Endothelial cell of umbilical vein (primary cell): ENCODE results near the gene MRPL17. TPM values are rescaled to one million over a fixed set of nuclear protein-coding genes. Genes with fewer than 3 reads are reported as not detected.

ENCODE experiments used
- BruUV-seq: library from RNA; stranded (reverse); fragments of 400-500 nt; replicated peaks from 2 replicates; lab custom pipeline; 2021; lab: Mats Ljungman, UMichigan
- CTCF ChIA-PET: fragments of 300-600, 350-600 bp; sonication (Branson Sonifier 250); formaldehyde crosslinking; loops from one replicate; lab custom pipeline; 2021; ENCODE audit warnings: antibody characterized with exemption, inconsistent platforms; lab: Charles Lee
- POLR2A ChIA-PET: fragments of 300-600, 350-600 bp; sonication (Branson Sonifier 250); formaldehyde crosslinking; loops from one replicate; lab custom pipeline; 2021; ENCODE audit warnings: antibody characterized with exemption, inconsistent platforms; lab: Charles Lee
- DNase-seq: peaks from one replicate; pipeline ENCODE4 v3.0.0-alpha.2; 2011; ENCODE audit warnings: low read depth, low spot score
- FAIRE-seq: peaks from 2 replicates; lab custom pipeline; 2011; peaks lifted over from hg19 to GRCh38; lab: Jason Lieb, UNC
- H2AFZ ChIP-seq: 2 replicates; pipeline ENCODE4 v1.6.0; 2012; ENCODE audit warnings: low read depth, low read length, control low read depth, inconsistent platforms
- H3K27ac ChIP-seq: 2 replicates; pipeline ENCODE4 v1.5.1; 2011; ENCODE audit warnings: low read depth, mild to moderate bottlenecking, control low read depth, low read length, moderate library complexity; ENCODE audit not compliant: insufficient read depth
- H3K27me3 ChIP-seq, 2 experiments: 2 replicates each; pipeline versions ENCODE4 v1.6.0 to v1.6.1; 2011; ENCODE audit warnings: low read length in 2 of 2, mixed read lengths in 1 of 2; ENCODE audit not compliant: control insufficient read depth in 2 of 2, insufficient read depth in 2 of 2
- H3K36me3 ChIP-seq, 2 experiments: 2 replicates in 1 of 2; 3 replicates in 1 of 2; pipeline ENCODE4 v1.5.1; 2011; ENCODE audit warnings: low read length in 2 of 2, mild to moderate bottlenecking in 1 of 2, moderate library complexity in 1 of 2; ENCODE audit not compliant: control insufficient read depth in 2 of 2, insufficient read depth in 2 of 2; ENCODE audit errors: extremely low read depth in 1 of 2
- H3K4me1 ChIP-seq: 3 replicates; pipeline ENCODE4 v1.5.1; 2011; ENCODE audit warnings: mild to moderate bottlenecking, low read length; ENCODE audit not compliant: control insufficient read depth, insufficient read depth; ENCODE audit errors: extremely low read depth
- H3K4me2 ChIP-seq: 2 replicates; pipeline ENCODE4 v1.6.1; 2011; ENCODE audit warnings: low read length, control low read depth, mixed read lengths; ENCODE audit not compliant: insufficient read depth
- H3K4me3 ChIP-seq, 3 experiments: fragments of 200-600 bp in 1 of 3; sonication (generic), shearing (Covaris generic) in 1 of 3; replicated peaks in 1 of 3; 2 replicates each; pipeline ENCODE4 v1.5.1; 2011 to 2016; ENCODE audit warnings: control low read depth in 3 of 3, low read length in 3 of 3, mild to moderate bottlenecking in 2 of 3, inconsistent platforms in 1 of 3, low read depth in 1 of 3, moderate library complexity in 1 of 3; ENCODE audit not compliant: insufficient read depth in 1 of 3
- H3K79me2 ChIP-seq: 2 replicates; pipeline ENCODE4 v1.6.0; 2012; ENCODE audit warnings: low read length, inconsistent platforms; ENCODE audit not compliant: control insufficient read depth, insufficient read depth
- H3K9ac ChIP-seq: replicated peaks from 2 replicates; pipeline ENCODE3; 2011; ENCODE audit warnings: low read length, control low read depth; ENCODE audit not compliant: insufficient read depth; ENCODE audit errors: extremely low read depth
- H3K9me1 ChIP-seq: replicated peaks from 3 replicates; pipeline ENCODE4 v1.6.0; 2011; ENCODE audit warnings: mild to moderate bottlenecking, low read length; ENCODE audit not compliant: control insufficient read depth, insufficient read depth; ENCODE audit errors: extremely low read depth
- H3K9me3 ChIP-seq: replicated peaks from 2 replicates; pipeline ENCODE4 v1.5.1; 2012; ENCODE audit warnings: low read length, inconsistent platforms; ENCODE audit not compliant: control insufficient read depth, insufficient read depth
- H4K20me1 ChIP-seq: replicated peaks from 2 replicates; pipeline ENCODE3; 2011; ENCODE audit warnings: mild to moderate bottlenecking, low read length; ENCODE audit not compliant: control insufficient read depth, insufficient read depth; ENCODE audit errors: extremely low read depth
- CTCF ChIP-seq, 2 donors: IDR thresholded peaks; 1 replicate in 1 of 2; 2 replicates in 1 of 2; pipeline ENCODE4 v1.5.1; 2011; ENCODE audit warnings: low read length in 2 of 2, mild to moderate bottlenecking in 2 of 2, moderate library complexity in 2 of 2, control low read depth in 1 of 2, inconsistent platforms in 1 of 2, low read depth in 1 of 2; ENCODE audit not compliant: insufficient read depth in 1 of 2; ENCODE audit errors: extremely low read depth in 1 of 2
- EZH2 ChIP-seq: IDR thresholded peaks from 2 replicates; pipeline ENCODE4 v1.6.1; 2012; ENCODE audit warnings: borderline replicate concordance, low read depth, mild to moderate bottlenecking, moderate library complexity, low read length, inconsistent platforms; ENCODE audit not compliant: severe bottlenecking
- FOS ChIP-seq: IDR thresholded peaks from 2 replicates; pipeline ENCODE4 v1.6.1; 2011; ENCODE audit warnings: mild to moderate bottlenecking, low read length, moderate library complexity, borderline replicate concordance; ENCODE audit not compliant: insufficient read depth
- GATA2 ChIP-seq: IDR thresholded peaks from 2 replicates; pipeline ENCODE4 v1.7.0; 2011; ENCODE audit warnings: low read depth, mild to moderate bottlenecking, moderate library complexity, mixed read lengths, low read length; ENCODE audit not compliant: insufficient read length, insufficient read depth
- JUN ChIP-seq: IDR thresholded peaks from 2 replicates; pipeline ENCODE4 v1.6.1; 2011; ENCODE audit warnings: borderline replicate concordance, low read depth; ENCODE audit not compliant: insufficient read length, insufficient read depth
- MAX ChIP-seq: IDR thresholded peaks from 2 replicates; pipeline ENCODE4 v1.6.1; 2011; ENCODE audit not compliant: insufficient read depth, insufficient read length
- MYC ChIP-seq: IDR thresholded peaks from one replicate; pipeline ENCODE4 v1.6.1; 2011; ENCODE audit warnings: mild to moderate bottlenecking, low read depth, low read length
- POLR2A ChIP-seq: IDR thresholded peaks from 2 replicates; pipeline ENCODE4 v1.6.1; 2012; ENCODE audit warnings: low read depth, mild to moderate bottlenecking, control low read depth, low read length
- POLR2AphosphoS5 ChIP-seq: IDR thresholded peaks from 2 replicates; pipeline ENCODE4 v1.6.1; 2012; ENCODE audit warnings: low read depth, mild to moderate bottlenecking, control low read depth, low read length, moderate library complexity; ENCODE audit not compliant: insufficient read depth
- dilution Hi-C: fragments of 300-500 bp; cut with MboI; formaldehyde crosslinking; loops from one replicate; pipeline ENCODE4 v1.15.0; 2019; ENCODE audit warnings: low sequenced_read_pairs; ENCODE audit not compliant: extremely low pct_ligation_motif_present
- intact Hi-C: fragments of 100-400 bp; cut with micrococcal nuclease; formaldehyde crosslinking; loops from one replicate; pipeline ENCODE4 v1.10.0; 2022
- polyA plus RNA-seq, 4 experiments: library from polyadenylated mRNA; depleted of rRNA in 3 of 4; stranded (reverse) in 3 of 4; unstranded in 1 of 4; fragments of >200 nt; gene quantifications; 2 replicates each; pipeline versions ENCODE4 v1.2.1 to v1.2.3, GENCODE V29; 2011 to 2012; ENCODE audit warnings: missing spikeins in 1 of 4
- total RNA-seq: library from RNA; stranded (reverse); gene quantifications from 2 replicates; pipeline ENCODE4 v1.2.3, GENCODE V29; 2021

The MRPL17 gene
- total and polyA plus RNA-seq, 2 donors (not counting 3 experiments of a cell fraction or from before 2014, with no cell fraction given), result 67.6 to 87.2 TPM

- Histone ChIP-seq H4K20me1 (no peaks in the 10 kb centered on the region), H3K4me3 (no peak overlapping the region), H3K27me3 (no peaks in the 10 kb centered on the region), H3K4me1 (peaks cover 37% of the 10 kb centered on the region), H3K9ac (peak overlapping the region; percentile 58), H3K9me1 (no peaks in the 10 kb centered on the region), H2AFZ (peak overlapping the region; percentile 13), H3K27ac (peak overlapping the region; percentile 84), H3K36me3 (peaks cover 0 to 2% of the 10 kb centered on the region in 2 experiments), H3K4me2 (peak overlapping the region; percentile 61), H3K79me2 (peaks cover 4% of the 10 kb centered on the region), H3K9me3 (no peaks in the 10 kb centered on the region)
- FAIRE-seq (peak; percentile 92), DNase-seq (peak; percentile 74)
- POLR2A ChIA-PET, result interaction anchor here (2.3 kb wide), 1 partner anchor 10 kb away, joined by 11 read pairs; no protein-coding TSS in a partner anchor
- no peak for TF ChIP-seq GATA2
- TF ChIP-seq FOS, result no peak
- peak; percentile 24 for TF ChIP-seq JUN
- peak; percentile 85 for TF ChIP-seq MAX
- TF ChIP-seq MYC, result peak; percentile 92
- peak; percentile 68 for TF ChIP-seq POLR2A
- peak; percentile 97 for TF ChIP-seq POLR2AphosphoS5
- CTCF ChIA-PET, result interaction anchor here (1.0 to 2.4 kb wide), 4 partner anchors 10 to 60 kb away, joined by 3 to 19 read pairs (median 12); no protein-coding TSS in a partner anchor
- no TSS peak for BruUV-seq
- dilution Hi-C loops, result no loop called here
- intact Hi-C loops, result loop anchor here (1.0 kb wide), 5 partner anchors 9 to 37 kb away; partner anchors contain the start of genes DCHS1, MRPL17 and TPP1
Observed at GRCh38 chr11:6646071-6646470, 37.1 kb downstream of the MRPL17 start.

- dilution Hi-C loops (no loop called here), intact Hi-C loops (no loop called here)
- H3K4me3 ChIP-seq, result no peak overlapping the region
- peaks cover 38% of the 10 kb centered on the region for H3K4me1 ChIP-seq
- TF ChIP-seq MYC, result no peak
- no peak for TF ChIP-seq EZH2
- TF ChIP-seq FOS, result no peak
- no peak for TF ChIP-seq GATA2
- TF ChIP-seq JUN, result no peak
- TF ChIP-seq CTCF (IDR thresholded peaks at IDR 0.05; ENCODE audit: extremely low read depth in 1 of 2, insufficient read depth in 1 of 2, low read depth in 1 of 2, low read length in 2 of 2), result no peak
- TF ChIP-seq MAX, result no peak
- no peak for TF ChIP-seq POLR2AphosphoS5
- no peak for TF ChIP-seq POLR2A
- no peaks in the 10 kb centered on the region for H3K9me3 ChIP-seq
- no peak overlapping the region for H3K4me2 ChIP-seq
- FAIRE-seq (peak; percentile 65), DNase-seq (no peak)
- peaks cover 4% of the 10 kb centered on the region for H3K79me2 ChIP-seq
- no TSS peak for BruUV-seq
- no peak overlapping the region for H3K27ac ChIP-seq
- H3K36me3 ChIP-seq, result peaks cover 0 to 17% of the 10 kb centered on the region in 2 experiments
- no peaks in the 10 kb centered on the region for H3K9me1 ChIP-seq
- no peaks in the 10 kb centered on the region for H3K27me3 ChIP-seq
- H2AFZ ChIP-seq, result no peak overlapping the region
- H4K20me1 ChIP-seq, result no peaks in the 10 kb centered on the region
- CTCF ChIA-PET, result no interaction called here
- POLR2A ChIA-PET, result no interaction called here
- no peak overlapping the region for H3K9ac ChIP-seq
Observed at GRCh38 chr11:6642957-6643356, 40.2 kb downstream of the MRPL17 start.
